ENCODE results near the gene GRIK3.

Gene GRIK3

GRCh38 chr1:36964830-36965229, 69.5 kb downstream of the GRIK3 start:
- DNase-seq (ENCODE audit: extremely low spot score): no peak
- CTCF ChIA-PET: no interaction called here
- TF ChIP-seq L3MBTL2 (conservative IDR thresholded peaks at IDR 0.05): no peak
- no peak for TF ChIP-seq ZNF384 (IDR thresholded peaks at IDR 0.05)
- no peak for TF ChIP-seq CTBP1 (IDR thresholded peaks at IDR 0.05; ENCODE audit: borderline replicate concordance)
- no peak for TF ChIP-seq FOXK2 (IDR thresholded peaks at IDR 0.05)
- TF ChIP-seq LEF1 (IDR thresholded peaks at IDR 0.05; ENCODE audit: borderline replicate concordance): no peak
- no peak for TF ChIP-seq TARDBP (IDR thresholded peaks at IDR 0.05)
- TF ChIP-seq BHLHE40 (IDR thresholded peaks at IDR 0.05; ENCODE audit: borderline replicate concordance): no peak
- no peak for TF ChIP-seq HDGF (IDR thresholded peaks at IDR 0.05; ENCODE audit: borderline replicate concordance)
- no peak for TF ChIP-seq FOXM1 (IDR thresholded peaks at IDR 0.05; ENCODE audit: borderline replicate concordance)
- TF ChIP-seq SUZ12 (IDR thresholded peaks at IDR 0.05): no peak
- POLR2A ChIA-PET: no interaction called here

DNA sequence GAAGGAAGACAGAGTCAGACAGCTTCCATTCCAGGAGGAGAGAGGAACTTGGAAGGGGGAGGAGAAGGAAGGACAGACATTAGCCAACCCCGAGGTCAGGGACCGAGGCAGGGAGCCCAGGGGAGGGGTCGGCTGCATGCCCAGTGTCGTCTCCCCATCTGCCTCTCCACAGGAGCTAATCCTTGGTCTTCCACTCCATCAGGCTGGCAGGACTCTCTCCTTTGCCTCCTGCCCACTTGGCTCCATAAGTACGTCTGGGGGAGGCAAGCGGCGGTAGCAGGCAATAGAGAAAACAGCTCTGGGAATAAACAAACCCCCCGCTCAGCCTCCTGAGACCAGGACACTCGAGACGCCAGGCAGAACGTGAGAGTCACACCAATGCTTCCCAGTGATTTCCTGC, 71.3 kb downstream of the GRIK3 start:
- ChIA-PET POLR2A (no interaction called here), CTCF (no interaction called here)
- no peak for TF ChIP-seq CTBP1 (IDR thresholded peaks at IDR 0.05; ENCODE audit: borderline replicate concordance)
- TF ChIP-seq, protein P1, sequence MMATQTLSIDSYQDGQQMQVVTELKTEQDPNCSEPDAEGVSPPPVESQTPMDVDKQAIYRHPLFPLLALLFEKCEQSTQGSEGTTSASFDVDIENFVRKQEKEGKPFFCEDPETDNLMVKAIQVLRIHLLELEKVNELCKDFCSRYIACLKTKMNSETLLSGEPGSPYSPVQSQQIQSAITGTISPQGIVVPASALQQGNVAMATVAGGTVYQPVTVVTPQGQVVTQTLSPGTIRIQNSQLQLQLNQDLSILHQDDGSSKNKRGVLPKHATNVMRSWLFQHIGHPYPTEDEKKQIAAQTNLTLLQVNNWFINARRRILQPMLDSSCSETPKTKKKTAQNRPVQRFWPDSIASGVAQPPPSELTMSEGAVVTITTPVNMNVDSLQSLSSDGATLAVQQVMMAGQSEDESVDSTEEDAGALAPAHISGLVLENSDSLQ (IDR thresholded peaks at IDR 0.05): no peak
- no peak for TF ChIP-seq SUZ12 (IDR thresholded peaks at IDR 0.05)
- no peak for TF ChIP-seq ARNT (IDR thresholded peaks at IDR 0.05)
- TF ChIP-seq NFRKB (IDR thresholded peaks at IDR 0.05): no peak
- TF ChIP-seq FOXK2 (IDR thresholded peaks at IDR 0.05): no peak
- no peak for TF ChIP-seq FOXM1 (IDR thresholded peaks at IDR 0.05; ENCODE audit: borderline replicate concordance)
- TF ChIP-seq ZNF384 (IDR thresholded peaks at IDR 0.05): no peak
- no peak for TF ChIP-seq LEF1 (IDR thresholded peaks at IDR 0.05; ENCODE audit: borderline replicate concordance)
- no peak for TF ChIP-seq ELF4 (IDR thresholded peaks at IDR 0.05)
- no peak for TF ChIP-seq L3MBTL2 (conservative IDR thresholded peaks at IDR 0.05)
- no peak for TF ChIP-seq BHLHE40 (IDR thresholded peaks at IDR 0.05; ENCODE audit: borderline replicate concordance)
- no peak for DNase-seq (ENCODE audit: extremely low spot score)

DNA sequence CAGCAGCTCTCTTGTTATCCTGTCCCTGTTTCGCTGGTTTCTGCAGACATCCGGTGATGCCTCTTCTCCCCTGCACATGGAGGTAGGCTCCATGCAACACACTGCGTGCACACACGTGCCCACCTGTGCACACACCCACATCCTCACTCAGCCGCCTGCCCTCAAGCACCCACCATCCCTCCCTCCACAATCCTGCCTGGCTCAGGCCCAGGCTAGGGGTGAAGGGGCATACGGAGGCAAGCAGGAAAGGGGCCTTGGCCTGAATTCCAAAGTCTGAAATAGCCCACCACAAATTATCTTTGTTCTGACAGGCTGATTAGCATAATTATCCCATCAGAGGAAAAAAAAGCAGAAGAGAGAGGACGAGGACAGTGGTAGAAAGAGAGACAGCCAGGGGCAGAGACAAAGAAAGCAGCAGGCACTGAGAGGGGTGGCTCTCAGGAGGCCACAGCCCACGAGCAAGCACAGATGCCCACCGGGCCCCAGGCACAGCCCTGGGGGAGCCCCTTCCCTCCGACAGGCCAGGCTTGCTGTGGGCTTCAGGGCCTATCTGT, 73.2 kb downstream of the GRIK3 start:
- TF ChIP-seq, protein P1 (IDR thresholded peaks at IDR 0.05): no peak
- TF ChIP-seq HDGF (IDR thresholded peaks at IDR 0.05; ENCODE audit: borderline replicate concordance) (no peak), CTBP1 (IDR thresholded peaks at IDR 0.05; ENCODE audit: borderline replicate concordance) (no peak), ELF4 (IDR thresholded peaks at IDR 0.05) (no peak), ZNF384 (IDR thresholded peaks at IDR 0.05) (no peak), L3MBTL2 (conservative IDR thresholded peaks at IDR 0.05) (no peak), BHLHE40 (IDR thresholded peaks at IDR 0.05; ENCODE audit: borderline replicate concordance) (no peak), FOXA1 (IDR thresholded peaks at IDR 0.05) (no peak), SUZ12 (IDR thresholded peaks at IDR 0.05) (no peak), NFRKB (IDR thresholded peaks at IDR 0.05) (no peak), SP1 (IDR thresholded peaks at IDR 0.05) (no peak), FOXK2 (IDR thresholded peaks at IDR 0.05) (no peak)
- no peak for DNase-seq (ENCODE audit: extremely low spot score)
- ChIA-PET CTCF (no interaction called here), POLR2A (no interaction called here)

DNA sequence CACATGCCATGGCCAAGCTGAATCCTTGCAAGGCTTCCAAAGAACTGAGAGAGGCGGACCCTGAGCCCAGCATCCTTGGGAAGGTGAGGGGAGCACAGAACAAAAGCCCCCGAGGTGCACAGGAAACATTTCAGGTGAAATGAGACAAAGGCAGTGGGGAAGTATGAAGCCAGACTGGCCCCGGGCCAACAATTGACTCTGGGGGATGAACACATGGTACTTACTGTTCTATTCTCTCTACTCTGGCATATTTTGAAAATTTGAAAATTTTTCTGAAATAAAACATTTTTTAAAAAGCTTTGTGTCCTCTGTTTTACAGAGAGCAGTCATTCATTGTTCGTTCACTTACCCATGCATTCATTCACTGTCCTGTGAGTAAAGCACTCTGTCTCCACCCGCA, 77.7 kb downstream of the GRIK3 start:
- ChIA-PET POLR2A (no interaction called here), CTCF (no interaction called here)
- no peak for DNase-seq (ENCODE audit: extremely low spot score)
- TF ChIP-seq CTBP1 (IDR thresholded peaks at IDR 0.05; ENCODE audit: borderline replicate concordance) (no peak), HDGF (IDR thresholded peaks at IDR 0.05; ENCODE audit: borderline replicate concordance) (no peak), BHLHE40 (IDR thresholded peaks at IDR 0.05; ENCODE audit: borderline replicate concordance) (no peak), FOXM1 (IDR thresholded peaks at IDR 0.05; ENCODE audit: borderline replicate concordance) (no peak)

- ChIA-PET POLR2A (no interaction called here), CTCF (no interaction called here)
Measured at GRCh38 chr1:36955016-36955415, 79.3 kb downstream of the GRIK3 start.

DNA sequence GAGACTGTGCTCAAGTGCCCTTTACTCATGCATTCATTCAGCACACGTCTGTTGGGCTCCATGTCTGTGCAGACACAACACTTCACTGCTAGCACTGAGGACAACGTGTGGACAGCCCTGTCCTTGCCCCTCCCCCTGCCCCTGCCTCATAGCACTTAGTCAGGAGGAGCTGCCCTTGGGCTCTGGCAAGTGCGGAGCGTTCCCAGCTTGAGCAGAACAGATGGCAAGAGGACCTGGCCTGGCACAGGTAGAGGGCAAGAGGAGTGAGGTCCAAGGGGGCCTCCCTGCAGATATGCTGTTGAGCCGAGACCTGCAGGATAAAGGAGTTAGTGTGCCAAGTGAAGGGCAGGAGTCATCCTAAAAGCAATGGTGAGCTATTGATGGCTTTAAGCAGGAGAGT, 81.3 kb downstream of the GRIK3 start:
- TF ChIP-seq SP1 (IDR thresholded peaks at IDR 0.05) (no peak), TARDBP (IDR thresholded peaks at IDR 0.05) (no peak), FOXK2 (IDR thresholded peaks at IDR 0.05) (no peak), SUZ12 (IDR thresholded peaks at IDR 0.05) (no peak), FOXM1 (IDR thresholded peaks at IDR 0.05; ENCODE audit: borderline replicate concordance) (no peak), NFRKB (IDR thresholded peaks at IDR 0.05) (no peak), ARNT (IDR thresholded peaks at IDR 0.05) (no peak), BHLHE40 (IDR thresholded peaks at IDR 0.05; ENCODE audit: borderline replicate concordance) (no peak), ELF4 (IDR thresholded peaks at IDR 0.05) (no peak)
- TF ChIP-seq, protein P1 (IDR thresholded peaks at IDR 0.05): no peak
- ChIA-PET CTCF (no interaction called here), POLR2A (no interaction called here)
- no peak for DNase-seq (ENCODE audit: extremely low spot score)

More at GRCh38 chr1:36955016-36955415, 79.3 kb downstream of the GRIK3 start:
- DNase-seq (ENCODE audit: extremely low spot score): no peak
- no peak for TF ChIP-seq CTBP1 (IDR thresholded peaks at IDR 0.05; ENCODE audit: borderline replicate concordance)
- no peak for TF ChIP-seq ARNT (IDR thresholded peaks at IDR 0.05)
- TF ChIP-seq L3MBTL2 (conservative IDR thresholded peaks at IDR 0.05): no peak
- no peak for TF ChIP-seq SUZ12 (IDR thresholded peaks at IDR 0.05)
- no peak for TF ChIP-seq HDGF (IDR thresholded peaks at IDR 0.05; ENCODE audit: borderline replicate concordance)
- no peak for TF ChIP-seq ELF4 (IDR thresholded peaks at IDR 0.05)
- TF ChIP-seq TARDBP (IDR thresholded peaks at IDR 0.05): no peak
- TF ChIP-seq FOXK2 (IDR thresholded peaks at IDR 0.05): no peak
- no peak for TF ChIP-seq SP1 (IDR thresholded peaks at IDR 0.05)
- no peak for TF ChIP-seq BHLHE40 (IDR thresholded peaks at IDR 0.05; ENCODE audit: borderline replicate concordance)
- no peak for TF ChIP-seq ZNF384 (IDR thresholded peaks at IDR 0.05)
- TF ChIP-seq, protein P1 (IDR thresholded peaks at IDR 0.05): no peak
- TF ChIP-seq LEF1 (IDR thresholded peaks at IDR 0.05; ENCODE audit: borderline replicate concordance): no peak

All from HEK293T (cell line).